Sigmoid colon (tissue), 7 donors: Measurements from ENCODE around the gene STXBP3. TPM values are rescaled to one million over a fixed set of nuclear protein-coding genes. Genes with fewer than 3 reads are reported as not detected.

Experiments
- DNase-seq: peaks from one replicate; pipeline ENCODE4 v3.0.0-alpha.2; 2019
- H3K27ac ChIP-seq, 4 donors: fragments of 200-600 bp; sonication (generic); one replicate each; pipeline ENCODE4 v1.5.1; 2016 to 2019; ENCODE audit warnings: mild to moderate bottlenecking in 1 of 4
- H3K27me3 ChIP-seq, 3 donors: fragments of 200-600 bp; sonication (generic); one replicate each; pipeline ENCODE4 v1.5.1; 2019; ENCODE audit warnings: mild to moderate bottlenecking in 1 of 3
- H3K36me3 ChIP-seq, 4 donors: fragments of 200-600 bp; sonication (generic); one replicate each; pipeline ENCODE4 v1.5.1; 2016 to 2019
- H3K4me1 ChIP-seq, 4 donors: fragments of 200-600 bp; sonication (generic); one replicate each; pipeline ENCODE4 v1.5.1; 2017 to 2019
- H3K4me3 ChIP-seq, 4 donors: fragments of 200-600 bp; sonication (generic); one replicate each; pipeline ENCODE4 v1.5.1; 2017 to 2019; ENCODE audit warnings: mild to moderate bottlenecking in 2 of 4, moderate library complexity in 1 of 4
- H3K9me3 ChIP-seq, 4 donors: fragments of 200-600 bp in 3 of 4; sonication (generic) in 3 of 4; one replicate each; pipeline versions ENCODE4 v1.5.1 to v1.6.1; 2013 to 2019
- CTCF ChIP-seq, 4 experiments: fragments of 450-650 bp in 3 of 4; fragments of 200-600 bp in 1 of 4; IDR thresholded peaks; one replicate each; pipeline ENCODE4 v1.5.1; 2016 to 2019; ENCODE audit warnings: antibody characterized with exemption in 4 of 4, mild to moderate bottlenecking in 3 of 4, moderate library complexity in 2 of 4
- EP300 ChIP-seq, 4 donors: sonication (generic); formaldehyde crosslinking; IDR thresholded peaks; one replicate each; pipeline ENCODE4 v1.6.1; 2017; ENCODE audit warnings: antibody characterized with exemption in 4 of 4
- POLR2A ChIP-seq, 2 donors: fragments of 450-650 bp; IDR thresholded peaks; one replicate each; pipeline ENCODE4 v1.6.1; 2016; ENCODE audit warnings: antibody characterized with exemption in 2 of 2, mild to moderate bottlenecking in 2 of 2, moderate library complexity in 2 of 2
- POLR2AphosphoS5 ChIP-seq, 4 donors: sonication (generic); formaldehyde crosslinking; IDR thresholded peaks; one replicate each; pipeline ENCODE4 v1.6.1; 2017; ENCODE audit warnings: antibody characterized with exemption in 4 of 4
- WGBS, 2 donors: extraction: QIAGEN DNeasy Blood & Tissue Kit; methylation state at CpG; one replicate each; pipeline ENCODE4 v1.1.7; 2013; 5-methylcytosine and 5-hydroxymethylcytosine counted together
- intact Hi-C: fragments of 100-400 bp; cut with DNase I; formaldehyde crosslinking; loops from one replicate; pipeline ENCODE4 v1.15.1; 2023
- polyA plus RNA-seq, 3 donors: library from polyadenylated mRNA; stranded (reverse); fragments of 200-250 nt; gene quantifications; one replicate each; pipeline ENCODE4 v1.2.3, GENCODE V29; 2013
- total RNA-seq, 4 donors: library from RNA; depleted of rRNA; stranded (reverse); fragments of >200 nt; gene quantifications; one replicate each; pipeline ENCODE4 v1.1.0, GENCODE V29; 2016
- donor health status: healthy with polysubstance abuse.
- donor health status: Bipolar disorder and iron deficiency.
- donor health status: healthy.

STXBP3 gene
- total and polyA plus RNA-seq, 7 donors = 30.3 to 105 (median 60.1) TPM

DNA sequence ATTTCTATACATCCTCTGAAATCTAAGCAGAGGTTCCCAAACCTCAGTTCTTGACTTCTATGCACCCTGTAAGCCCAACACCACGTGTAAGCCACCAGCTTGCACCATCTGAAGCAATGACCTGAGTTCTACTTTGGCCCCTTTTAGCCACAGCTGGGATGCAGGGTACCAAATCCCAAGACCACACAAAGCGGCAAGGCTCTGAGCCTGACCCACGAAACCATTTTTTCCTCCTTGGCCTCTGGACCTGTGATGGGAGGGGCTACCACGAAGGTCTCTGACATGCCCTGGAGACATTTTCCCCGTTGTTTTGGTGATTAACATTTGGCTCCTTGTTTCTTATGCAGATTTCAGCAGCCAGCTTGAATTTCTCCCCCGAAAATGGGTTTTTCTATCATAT lies 38.8 kb downstream of the STXBP3 start:
- no peak for DNase-seq
- H3K27ac ChIP-seq = no peak overlapping the region
- WGBS, 2 donors = 95 to 97% methylated on average over 6 of the region's 6 CpGs
- intact Hi-C loops = no loop called here
- H3K36me3 ChIP-seq = peaks cover 8 to 79% (median 27%) of the 10 kb centered on the region in 4 donors
- H3K4me1 ChIP-seq = no peaks in the 10 kb centered on the region
- peaks cover 0 to 10% (median 8%) of the 10 kb centered on the region in 4 donors for H3K9me3 ChIP-seq
- no peak overlapping the region for H3K4me3 ChIP-seq
- no peaks in the 10 kb centered on the region for H3K27me3 ChIP-seq
- TF ChIP-seq POLR2AphosphoS5 (IDR thresholded peaks at IDR 0.05) = no peak

DNA sequence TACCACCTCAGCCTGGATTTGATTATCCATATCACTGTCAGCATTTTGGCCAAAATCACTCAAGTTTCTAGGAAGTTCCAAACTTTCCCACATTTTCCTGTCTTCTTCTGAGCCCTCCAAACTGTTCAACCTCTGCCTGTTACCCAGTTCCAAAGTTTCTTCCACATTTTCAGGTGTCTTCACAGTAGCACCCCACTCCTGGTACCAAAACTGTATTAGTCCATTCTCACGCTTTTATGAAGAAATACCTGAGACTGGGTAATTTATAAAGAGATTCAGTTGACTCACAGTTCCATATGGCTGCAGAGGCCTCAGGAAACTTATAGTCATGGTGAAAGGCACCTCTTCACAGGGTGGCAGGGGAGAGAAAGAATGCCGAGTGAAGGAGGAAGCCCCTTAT lies 39.4 kb downstream of the STXBP3 start:
- H3K27ac ChIP-seq = no peak overlapping the region
- no peaks in the 10 kb centered on the region for H3K27me3 ChIP-seq
- intact Hi-C loops = no loop called here
- DNase-seq = no peak
- peaks cover 0 to 10% (median 8%) of the 10 kb centered on the region in 4 donors for H3K9me3 ChIP-seq
- peaks cover 8 to 78% (median 27%) of the 10 kb centered on the region in 4 donors for H3K36me3 ChIP-seq
- H3K4me3 ChIP-seq = no peak overlapping the region
- H3K4me1 ChIP-seq = no peaks in the 10 kb centered on the region
- no peak for TF ChIP-seq CTCF (IDR thresholded peaks at IDR 0.05)
- no peak for TF ChIP-seq POLR2AphosphoS5 (IDR thresholded peaks at IDR 0.05)
- WGBS, 2 donors = 99 to 100% methylated on average over 2 of the region's 2 CpGs

GRCh38 chr1:108791790-108792189 lies 45.3 kb downstream of the STXBP3 start:
- Histone ChIP-seq H3K27me3 (no peaks in the 10 kb centered on the region), H3K4me1 (no peaks in the 10 kb centered on the region), H3K9me3 (no peaks in the 10 kb centered on the region), H3K27ac (no peak overlapping the region), H3K4me3 (no peak overlapping the region), H3K36me3 (peaks cover 0 to 72% (median 10%) of the 10 kb centered on the region in 4 donors)
- WGBS, 2 donors = 96 to 97% methylated on average over 1 of the region's 1 CpG
- intact Hi-C loops = no loop called here
- DNase-seq = no peak
- TF ChIP-seq CTCF (IDR thresholded peaks at IDR 0.05) (no peak), POLR2AphosphoS5 (IDR thresholded peaks at IDR 0.05) (no peak), EP300 (IDR thresholded peaks at IDR 0.05) (no peak), POLR2A (IDR thresholded peaks at IDR 0.05) (no peak)

DNA sequence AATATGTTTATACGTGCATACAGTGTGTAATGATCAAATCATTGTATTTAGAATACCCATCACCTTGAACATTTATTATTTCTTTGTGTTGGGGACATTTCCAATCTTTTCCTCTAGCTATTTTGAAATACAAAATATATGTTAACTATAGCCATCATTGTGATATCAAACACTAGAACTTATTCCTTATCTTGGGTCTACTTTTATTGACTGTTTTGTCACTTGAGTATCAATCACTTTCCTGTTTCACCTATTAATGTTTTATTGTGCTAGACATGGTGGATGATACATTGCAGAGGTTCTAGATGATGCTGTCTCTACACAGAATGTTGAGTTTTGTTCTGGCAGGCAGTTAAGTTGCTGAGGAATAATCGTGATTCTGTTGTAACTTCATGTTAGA lies 45.9 kb downstream of the STXBP3 start:
- peaks cover 0 to 72% (median 13%) of the 10 kb centered on the region in 4 donors for H3K36me3 ChIP-seq
- intact Hi-C loops = no loop called here
- H3K9me3 ChIP-seq = no peaks in the 10 kb centered on the region
- TF ChIP-seq POLR2A (IDR thresholded peaks at IDR 0.05) (no peak), EP300 (IDR thresholded peaks at IDR 0.05) (no peak), CTCF (IDR thresholded peaks at IDR 0.05) (no peak), POLR2AphosphoS5 (IDR thresholded peaks at IDR 0.05) (no peak)
- no peak for DNase-seq
- no peaks in the 10 kb centered on the region for H3K27me3 ChIP-seq
- 95 to 99% methylated on average over 2 of the region's 2 CpGs for WGBS, 2 donors
- H3K27ac ChIP-seq = no peak overlapping the region
- no peaks in the 10 kb centered on the region for H3K4me1 ChIP-seq
- no peak overlapping the region for H3K4me3 ChIP-seq

DNA sequence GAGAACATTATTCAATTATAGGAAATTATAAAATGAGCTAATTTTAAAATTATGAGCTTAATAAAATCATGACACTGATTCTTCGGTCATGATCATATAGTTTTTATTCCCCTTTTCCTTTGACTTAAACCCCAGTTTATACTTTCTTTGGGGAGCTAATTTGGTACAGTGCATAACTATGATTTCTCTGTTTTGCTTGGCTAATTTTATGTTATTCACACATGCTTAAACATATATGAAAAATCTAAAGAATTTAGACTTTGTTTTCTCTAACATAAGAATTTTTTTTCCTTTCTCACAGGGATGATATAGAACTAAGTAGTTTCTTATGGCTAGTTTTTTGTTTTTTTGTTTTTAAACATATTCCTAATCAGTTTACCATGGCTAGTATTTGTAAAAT lies 52.5 kb downstream of the STXBP3 start:
- H3K36me3 ChIP-seq = peaks cover 0 to 94% (median 21%) of the 10 kb centered on the region in 4 donors
- no peaks in the 10 kb centered on the region for H3K9me3 ChIP-seq
- H3K4me1 ChIP-seq = no peaks in the 10 kb centered on the region
- H3K27ac ChIP-seq = no peak overlapping the region
- no peak overlapping the region for H3K4me3 ChIP-seq
- intact Hi-C loops = no loop called here
- WGBS, 2 donors = 87 to 89% methylated on average over 1 of the region's 1 CpG
- no peak for DNase-seq
- H3K27me3 ChIP-seq = no peaks in the 10 kb centered on the region
- TF ChIP-seq POLR2A (IDR thresholded peaks at IDR 0.05) (no peak), EP300 (IDR thresholded peaks at IDR 0.05) (no peak), CTCF (IDR thresholded peaks at IDR 0.05) (no peak), POLR2AphosphoS5 (IDR thresholded peaks at IDR 0.05) (no peak)
